Measurements from ENCODE around the gene DSCAM. TPM values are rescaled to one million over a fixed set of nuclear protein-coding genes. Genes with fewer than 3 reads are reported as not detected.
"Not testable (repeated sequence)": the region's sequence is repeated elsewhere in the genome, so short reads cannot be mapped to it uniquely, and the experiment has no call there.

DSCAM gene
- total and polyA plus RNA-seq, 2 experiments from 2014 or later = 0.07 TPM; not detected in 1

DNA sequence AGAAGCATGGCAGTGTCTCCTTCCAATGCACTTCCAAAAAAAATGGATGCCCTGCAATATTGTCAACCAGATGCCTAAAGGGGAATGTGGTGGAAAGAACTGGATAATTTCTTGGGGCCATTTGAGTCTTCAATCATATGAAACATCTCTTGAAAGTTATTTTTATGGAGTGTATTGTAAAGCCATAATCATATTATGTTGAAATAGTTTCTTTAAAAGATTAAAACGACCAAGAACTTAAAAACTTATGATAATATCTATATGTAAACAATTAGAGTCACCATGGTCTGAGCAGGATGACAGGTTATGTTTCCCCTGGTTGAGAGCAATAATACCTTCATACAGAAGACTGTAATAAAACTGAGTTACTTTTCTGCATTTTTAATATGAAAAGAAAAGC is 522.6 kb downstream of the DSCAM start:
- ATAC-seq (no peak), DNase-seq (ENCODE audit: low spot score) (no peak)
- H3K27ac Mint-ChIP-seq = no peak overlapping the region
- H2AFZ ChIP-seq = no peak overlapping the region
- H3K27me3 ChIP-seq (ENCODE audit: insufficient read depth) = no peaks in the 10 kb centered on the region
- no peaks in the 10 kb centered on the region; the same call in 1 of the 2 replicates for H3K9me2 ChIP-seq (ENCODE audit: insufficient read depth)
- no peaks in the 10 kb centered on the region for H4K20me1 ChIP-seq (replicated peaks; ENCODE audit: insufficient read depth)
- TF ChIP-seq NANOG (IDR thresholded peaks at IDR 0.05; ENCODE audit: borderline replicate concordance) (no peak), CREB1 (CRISPR knock-in tag; IDR thresholded peaks at IDR 0.05; ENCODE audit: low read depth) (no peak), JUNB (IDR thresholded peaks at IDR 0.05; ENCODE audit: unreplicated experiment) (no peak), STAT1 (IDR thresholded peaks at IDR 0.05; ENCODE audit: unreplicated experiment) (no peak), EZH2 (IDR thresholded peaks at IDR 0.05; ENCODE audit: low read depth, unreplicated experiment) (no peak), ZNF114 (CRISPR knock-in tag; IDR thresholded peaks at IDR 0.05) (no peak), POLR2AphosphoS5 (IDR thresholded peaks at IDR 0.05; ENCODE audit: low read depth) (no peak)
- TF ChIP-seq, protein P1, sequence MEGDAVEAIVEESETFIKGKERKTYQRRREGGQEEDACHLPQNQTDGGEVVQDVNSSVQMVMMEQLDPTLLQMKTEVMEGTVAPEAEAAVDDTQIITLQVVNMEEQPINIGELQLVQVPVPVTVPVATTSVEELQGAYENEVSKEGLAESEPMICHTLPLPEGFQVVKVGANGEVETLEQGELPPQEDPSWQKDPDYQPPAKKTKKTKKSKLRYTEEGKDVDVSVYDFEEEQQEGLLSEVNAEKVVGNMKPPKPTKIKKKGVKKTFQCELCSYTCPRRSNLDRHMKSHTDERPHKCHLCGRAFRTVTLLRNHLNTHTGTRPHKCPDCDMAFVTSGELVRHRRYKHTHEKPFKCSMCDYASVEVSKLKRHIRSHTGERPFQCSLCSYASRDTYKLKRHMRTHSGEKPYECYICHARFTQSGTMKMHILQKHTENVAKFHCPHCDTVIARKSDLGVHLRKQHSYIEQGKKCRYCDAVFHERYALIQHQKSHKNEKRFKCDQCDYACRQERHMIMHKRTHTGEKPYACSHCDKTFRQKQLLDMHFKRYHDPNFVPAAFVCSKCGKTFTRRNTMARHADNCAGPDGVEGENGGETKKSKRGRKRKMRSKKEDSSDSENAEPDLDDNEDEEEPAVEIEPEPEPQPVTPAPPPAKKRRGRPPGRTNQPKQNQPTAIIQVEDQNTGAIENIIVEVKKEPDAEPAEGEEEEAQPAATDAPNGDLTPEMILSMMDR (conservative IDR thresholded peaks at IDR 0.05; ENCODE audit: low read depth in 2 of 2) = no peak
- TF ChIP-seq, protein P2, sequence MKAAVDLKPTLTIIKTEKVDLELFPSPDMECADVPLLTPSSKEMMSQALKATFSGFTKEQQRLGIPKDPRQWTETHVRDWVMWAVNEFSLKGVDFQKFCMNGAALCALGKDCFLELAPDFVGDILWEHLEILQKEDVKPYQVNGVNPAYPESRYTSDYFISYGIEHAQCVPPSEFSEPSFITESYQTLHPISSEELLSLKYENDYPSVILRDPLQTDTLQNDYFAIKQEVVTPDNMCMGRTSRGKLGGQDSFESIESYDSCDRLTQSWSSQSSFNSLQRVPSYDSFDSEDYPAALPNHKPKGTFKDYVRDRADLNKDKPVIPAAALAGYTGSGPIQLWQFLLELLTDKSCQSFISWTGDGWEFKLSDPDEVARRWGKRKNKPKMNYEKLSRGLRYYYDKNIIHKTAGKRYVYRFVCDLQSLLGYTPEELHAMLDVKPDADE (IDR thresholded peaks at IDR 0.05) = no peak
- TF ChIP-seq, protein P3, sequence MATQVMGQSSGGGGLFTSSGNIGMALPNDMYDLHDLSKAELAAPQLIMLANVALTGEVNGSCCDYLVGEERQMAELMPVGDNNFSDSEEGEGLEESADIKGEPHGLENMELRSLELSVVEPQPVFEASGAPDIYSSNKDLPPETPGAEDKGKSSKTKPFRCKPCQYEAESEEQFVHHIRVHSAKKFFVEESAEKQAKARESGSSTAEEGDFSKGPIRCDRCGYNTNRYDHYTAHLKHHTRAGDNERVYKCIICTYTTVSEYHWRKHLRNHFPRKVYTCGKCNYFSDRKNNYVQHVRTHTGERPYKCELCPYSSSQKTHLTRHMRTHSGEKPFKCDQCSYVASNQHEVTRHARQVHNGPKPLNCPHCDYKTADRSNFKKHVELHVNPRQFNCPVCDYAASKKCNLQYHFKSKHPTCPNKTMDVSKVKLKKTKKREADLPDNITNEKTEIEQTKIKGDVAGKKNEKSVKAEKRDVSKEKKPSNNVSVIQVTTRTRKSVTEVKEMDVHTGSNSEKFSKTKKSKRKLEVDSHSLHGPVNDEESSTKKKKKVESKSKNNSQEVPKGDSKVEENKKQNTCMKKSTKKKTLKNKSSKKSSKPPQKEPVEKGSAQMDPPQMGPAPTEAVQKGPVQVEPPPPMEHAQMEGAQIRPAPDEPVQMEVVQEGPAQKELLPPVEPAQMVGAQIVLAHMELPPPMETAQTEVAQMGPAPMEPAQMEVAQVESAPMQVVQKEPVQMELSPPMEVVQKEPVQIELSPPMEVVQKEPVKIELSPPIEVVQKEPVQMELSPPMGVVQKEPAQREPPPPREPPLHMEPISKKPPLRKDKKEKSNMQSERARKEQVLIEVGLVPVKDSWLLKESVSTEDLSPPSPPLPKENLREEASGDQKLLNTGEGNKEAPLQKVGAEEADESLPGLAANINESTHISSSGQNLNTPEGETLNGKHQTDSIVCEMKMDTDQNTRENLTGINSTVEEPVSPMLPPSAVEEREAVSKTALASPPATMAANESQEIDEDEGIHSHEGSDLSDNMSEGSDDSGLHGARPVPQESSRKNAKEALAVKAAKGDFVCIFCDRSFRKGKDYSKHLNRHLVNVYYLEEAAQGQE (IDR thresholded peaks at IDR 0.05; ENCODE audit: unreplicated experiment) = no peak
- TF ChIP-seq, protein P4, sequence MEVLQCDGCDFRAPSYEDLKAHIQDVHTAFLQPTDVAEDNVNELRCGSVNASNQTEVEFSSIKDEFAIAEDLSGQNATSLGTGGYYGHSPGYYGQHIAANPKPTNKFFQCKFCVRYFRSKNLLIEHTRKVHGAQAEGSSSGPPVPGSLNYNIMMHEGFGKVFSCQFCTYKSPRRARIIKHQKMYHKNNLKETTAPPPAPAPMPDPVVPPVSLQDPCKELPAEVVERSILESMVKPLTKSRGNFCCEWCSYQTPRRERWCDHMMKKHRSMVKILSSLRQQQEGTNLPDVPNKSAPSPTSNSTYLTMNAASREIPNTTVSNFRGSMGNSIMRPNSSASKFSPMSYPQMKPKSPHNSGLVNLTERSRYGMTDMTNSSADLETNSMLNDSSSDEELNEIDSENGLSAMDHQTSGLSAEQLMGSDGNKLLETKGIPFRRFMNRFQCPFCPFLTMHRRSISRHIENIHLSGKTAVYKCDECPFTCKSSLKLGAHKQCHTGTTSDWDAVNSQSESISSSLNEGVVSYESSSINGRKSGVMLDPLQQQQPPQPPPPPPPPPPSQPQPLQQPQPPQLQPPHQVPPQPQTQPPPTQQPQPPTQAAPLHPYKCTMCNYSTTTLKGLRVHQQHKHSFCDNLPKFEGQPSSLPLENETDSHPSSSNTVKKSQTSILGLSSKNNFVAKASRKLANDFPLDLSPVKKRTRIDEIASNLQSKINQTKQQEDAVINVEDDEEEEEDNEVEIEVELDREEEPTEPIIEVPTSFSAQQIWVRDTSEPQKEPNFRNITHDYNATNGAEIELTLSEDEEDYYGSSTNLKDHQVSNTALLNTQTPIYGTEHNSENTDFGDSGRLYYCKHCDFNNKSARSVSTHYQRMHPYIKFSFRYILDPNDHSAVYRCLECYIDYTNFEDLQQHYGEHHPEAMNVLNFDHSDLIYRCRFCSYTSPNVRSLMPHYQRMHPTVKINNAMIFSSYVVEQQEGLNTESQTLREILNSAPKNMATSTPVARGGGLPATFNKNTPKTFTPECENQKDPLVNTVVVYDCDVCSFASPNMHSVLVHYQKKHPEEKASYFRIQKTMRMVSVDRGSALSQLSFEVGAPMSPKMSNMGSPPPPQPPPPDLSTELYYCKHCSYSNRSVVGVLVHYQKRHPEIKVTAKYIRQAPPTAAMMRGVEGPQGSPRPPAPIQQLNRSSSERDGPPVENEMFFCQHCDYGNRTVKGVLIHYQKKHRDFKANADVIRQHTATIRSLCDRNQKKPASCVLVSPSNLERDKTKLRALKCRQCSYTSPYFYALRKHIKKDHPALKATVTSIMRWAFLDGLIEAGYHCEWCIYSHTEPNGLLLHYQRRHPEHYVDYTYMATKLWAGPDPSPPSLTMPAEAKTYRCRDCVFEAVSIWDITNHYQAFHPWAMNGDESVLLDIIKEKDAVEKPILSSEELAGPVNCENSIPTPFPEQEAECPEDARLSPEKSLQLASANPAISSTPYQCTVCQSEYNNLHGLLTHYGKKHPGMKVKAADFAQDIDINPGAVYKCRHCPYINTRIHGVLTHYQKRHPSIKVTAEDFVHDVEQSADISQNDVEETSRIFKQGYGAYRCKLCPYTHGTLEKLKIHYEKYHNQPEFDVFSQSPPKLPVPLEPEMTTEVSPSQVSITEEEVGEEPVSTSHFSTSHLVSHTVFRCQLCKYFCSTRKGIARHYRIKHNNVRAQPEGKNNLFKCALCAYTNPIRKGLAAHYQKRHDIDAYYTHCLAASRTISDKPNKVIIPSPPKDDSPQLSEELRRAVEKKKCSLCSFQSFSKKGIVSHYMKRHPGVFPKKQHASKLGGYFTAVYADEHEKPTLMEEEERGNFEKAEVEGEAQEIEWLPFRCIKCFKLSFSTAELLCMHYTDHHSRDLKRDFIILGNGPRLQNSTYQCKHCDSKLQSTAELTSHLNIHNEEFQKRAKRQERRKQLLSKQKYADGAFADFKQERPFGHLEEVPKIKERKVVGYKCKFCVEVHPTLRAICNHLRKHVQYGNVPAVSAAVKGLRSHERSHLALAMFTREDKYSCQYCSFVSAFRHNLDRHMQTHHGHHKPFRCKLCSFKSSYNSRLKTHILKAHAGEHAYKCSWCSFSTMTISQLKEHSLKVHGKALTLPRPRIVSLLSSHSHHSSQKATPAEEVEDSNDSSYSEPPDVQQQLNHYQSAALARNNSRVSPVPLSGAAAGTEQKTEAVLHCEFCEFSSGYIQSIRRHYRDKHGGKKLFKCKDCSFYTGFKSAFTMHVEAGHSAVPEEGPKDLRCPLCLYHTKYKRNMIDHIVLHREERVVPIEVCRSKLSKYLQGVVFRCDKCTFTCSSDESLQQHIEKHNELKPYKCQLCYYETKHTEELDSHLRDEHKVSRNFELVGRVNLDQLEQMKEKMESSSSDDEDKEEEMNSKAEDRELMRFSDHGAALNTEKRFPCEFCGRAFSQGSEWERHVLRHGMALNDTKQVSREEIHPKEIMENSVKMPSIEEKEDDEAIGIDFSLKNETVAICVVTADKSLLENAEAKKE (CRISPR knock-in tag; IDR thresholded peaks at IDR 0.05) = no peak
- H3K4me3 ChIP-seq = no peak overlapping the region
- H3K79me2 ChIP-seq (replicated peaks; ENCODE audit: insufficient read depth) = no peaks in the 10 kb centered on the region
- no peaks in the 10 kb centered on the region; the same call in 1 of the 2 replicates for H3K36me3 ChIP-seq (ENCODE audit: insufficient read depth)
- H3K4me2 ChIP-seq = no peak overlapping the region
- H3F3A ChIP-seq (replicated peaks; ENCODE audit: low read depth) = no peaks in the 10 kb centered on the region
- H3K27ac ChIP-seq (ENCODE audit: low read depth) = no peak overlapping the region
- H3K9me3 Mint-ChIP-seq = peaks cover 77% of the 10 kb centered on the region
- H3K4me3 Mint-ChIP-seq = no peak overlapping the region
- no peaks in the 10 kb centered on the region for H3K4me1 Mint-ChIP-seq
- H3K36me3 Mint-ChIP-seq (ENCODE audit: low read depth) = peaks cover 12% of the 10 kb centered on the region; the same call in 2 of the 3 replicates
- no peaks in the 10 kb centered on the region for H3K27me3 Mint-ChIP-seq (ENCODE audit: insufficient read depth, low read depth, poor library complexity)
- no peaks in the 10 kb centered on the region for H3K4me1 ChIP-seq (ENCODE audit: insufficient read depth)

DNA sequence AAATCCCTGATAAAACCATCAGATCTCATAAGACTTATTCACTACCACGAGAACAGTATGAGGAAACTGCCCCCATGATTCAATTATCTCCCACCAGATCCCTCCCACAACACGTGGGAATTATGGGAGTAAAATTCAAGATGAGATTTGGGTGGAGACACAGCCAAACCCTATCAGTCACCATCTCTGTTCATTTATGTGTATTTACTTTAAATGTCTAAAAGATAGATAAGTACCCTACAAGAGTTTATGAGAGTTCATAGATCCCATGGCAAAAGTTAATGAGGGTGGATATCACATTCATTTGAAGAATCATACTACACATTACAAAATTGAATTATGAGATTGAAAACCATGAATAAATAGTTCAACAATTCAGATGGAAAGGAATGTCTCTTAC is 526.2 kb downstream of the DSCAM start:
- not testable (repeated sequence) for H4K20me1 ChIP-seq (replicated peaks; ENCODE audit: insufficient read depth); H3K27ac Mint-ChIP-seq; H3K27me3 Mint-ChIP-seq (ENCODE audit: insufficient read depth, low read depth, poor library complexity); H3K4me1 ChIP-seq (ENCODE audit: insufficient read depth); DNase-seq (ENCODE audit: low spot score); H2AFZ ChIP-seq; H3K9me2 ChIP-seq (ENCODE audit: insufficient read depth); ATAC-seq; H3K4me3 ChIP-seq; H3K36me3 ChIP-seq (ENCODE audit: insufficient read depth); H3K4me2 ChIP-seq; H3F3A ChIP-seq (replicated peaks; ENCODE audit: low read depth); H3K4me1 Mint-ChIP-seq; H3K79me2 ChIP-seq (replicated peaks; ENCODE audit: insufficient read depth); H3K27ac ChIP-seq (ENCODE audit: low read depth); H3K27me3 ChIP-seq (ENCODE audit: insufficient read depth); H3K4me3 Mint-ChIP-seq
- Mint-ChIP-seq H3K36me3 (ENCODE audit: low read depth) (peaks cover 19% of the 10 kb centered on the region; the same call in 2 of the 3 replicates), H3K9me3 (peaks cover 78% of the 10 kb centered on the region)

All from GM23338 (cell line).